ENCODE results near the gene UBE2N. TPM values are rescaled to one million over a fixed set of nuclear protein-coding genes. Genes with fewer than 3 reads are reported as not detected.

Gene UBE2N
- total and polyA plus RNA-seq, 2 of the 8 experiments (the other 6 are each of a cell fraction or from before 2014, with no cell fraction given) = 108 to 225 TPM

DNA sequence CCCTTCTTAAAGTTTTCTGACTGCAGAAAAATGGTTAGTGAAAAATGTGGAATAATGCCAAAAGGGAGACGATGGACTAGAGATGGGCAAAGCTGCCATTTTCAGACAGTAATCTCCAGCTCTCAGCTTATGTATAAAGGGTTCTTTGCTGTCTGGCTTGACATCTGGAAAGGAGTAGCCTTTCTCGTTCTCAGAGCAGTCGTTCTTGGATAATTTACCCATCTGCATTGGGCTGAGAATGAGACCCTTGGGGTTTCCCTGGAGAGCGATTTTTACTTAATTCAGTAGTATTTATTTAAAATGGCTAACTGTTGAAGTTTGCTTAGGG, 62.8 kb downstream of the UBE2N start (continued):
- TF ChIP-seq CHD7 (IDR thresholded peaks at IDR 0.05; ENCODE audit: insufficient replicate concordance, low read length) = no peak
- no peak for TF ChIP-seq USF2 (IDR thresholded peaks at IDR 0.05; ENCODE audit: low read length)
- no peak for TF ChIP-seq TAF7 (optimal IDR thresholded peaks at IDR 0.05; ENCODE audit: borderline replicate concordance, low read depth, low read length)
- no peak for TF ChIP-seq ATF3 (IDR thresholded peaks at IDR 0.05; ENCODE audit: insufficient read depth, low read depth, low read length)
- TF ChIP-seq EZH2 (IDR thresholded peaks at IDR 0.05; ENCODE audit: low read depth, low read length, severe bottlenecking) = no peak
